HG03025 (cell line): ENCODE data around the gene ATP10B.
"Not testable (repeated sequence)": the region's sequence is repeated elsewhere in the genome, so short reads cannot be mapped to it uniquely, and the experiment has no call there.

Experiments
- ATAC-seq: cut with Tn5 transposase; IDR thresholded peaks from one replicate; pipeline ENCODE4 v1.9.1; 2021; ENCODE audit warnings: mild to moderate bottlenecking, moderate library complexity; ENCODE audit not compliant: unreplicated experiment, low FRiP score

Gene ATP10B

DNA sequence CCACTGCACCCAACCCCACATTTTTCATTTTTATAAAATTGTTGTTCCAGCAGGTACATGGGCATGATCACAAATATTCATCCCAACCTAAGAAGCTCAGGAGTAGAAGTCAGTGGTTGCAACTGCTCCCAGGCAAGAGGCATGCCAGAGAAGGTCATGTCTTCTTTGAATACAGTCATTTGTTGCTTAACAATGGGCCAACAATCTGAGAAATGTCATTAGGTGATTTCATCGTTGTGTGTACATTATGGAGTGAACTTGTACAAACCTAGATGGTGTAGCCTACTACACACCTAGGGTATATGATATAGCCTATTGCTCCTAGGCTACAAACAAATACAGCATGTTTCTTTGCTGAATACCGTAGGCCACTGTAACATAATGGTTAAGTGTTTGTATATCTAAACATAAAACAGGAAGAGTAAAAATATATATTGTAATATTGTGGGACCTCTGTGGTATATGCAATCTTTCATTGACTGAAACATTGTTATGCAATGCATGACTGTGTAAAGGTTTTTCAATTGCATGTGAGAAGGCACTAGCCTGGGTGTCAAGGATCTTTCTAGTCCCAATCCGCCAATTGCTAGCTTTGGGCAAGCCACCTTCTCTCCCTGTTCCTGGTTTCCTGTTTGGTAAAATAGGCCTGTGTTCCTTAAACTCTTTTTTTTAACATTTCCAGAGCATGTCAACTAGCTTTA is 27.6 kb downstream of the ATP10B start:
- no peak for ATAC-seq

DNA sequence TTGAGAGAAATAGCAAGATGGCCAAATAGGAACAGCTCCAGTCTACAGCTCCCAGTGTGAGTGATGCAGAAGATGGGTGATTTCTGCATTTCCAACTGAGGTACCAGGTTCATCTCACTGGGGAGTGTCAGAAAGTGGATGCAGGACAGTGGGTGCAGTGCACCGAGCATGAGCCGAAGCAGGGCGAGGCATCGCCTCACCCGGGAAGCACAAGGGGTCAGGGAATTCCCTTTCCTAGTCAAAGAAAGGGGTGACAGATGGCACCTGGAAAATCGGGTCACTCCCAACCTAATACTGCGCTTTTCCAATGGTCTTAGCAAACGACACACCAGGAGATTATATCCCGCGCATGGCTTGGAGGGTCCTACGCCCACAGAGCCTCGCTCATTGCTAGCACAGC is 39.0 kb downstream of the ATP10B start:
- ATAC-seq = not testable (repeated sequence)

DNA sequence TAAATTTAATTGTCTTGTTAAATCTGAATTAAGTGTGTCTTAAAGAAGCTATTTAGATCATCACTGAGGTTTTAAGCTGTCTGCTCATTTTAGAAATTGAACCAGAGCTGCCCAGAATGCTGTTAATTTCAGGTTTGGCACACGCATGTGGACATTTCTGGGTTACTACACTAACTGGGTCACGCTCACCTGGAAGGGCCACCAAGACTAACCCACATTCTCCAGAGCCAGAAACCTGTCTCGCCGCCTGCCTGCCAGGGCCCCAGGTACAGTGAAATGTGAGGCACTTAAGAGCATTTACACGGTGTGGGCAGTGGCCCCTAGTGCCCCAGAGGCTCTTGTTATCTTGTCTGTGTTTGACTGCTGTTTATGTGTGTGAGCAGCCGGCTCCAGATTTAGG is 46.6 kb downstream of the ATP10B start:
- ATAC-seq = no peak

- no peak for ATAC-seq
Measured at GRCh38 chr5:160802592-160802991, 49.4 kb downstream of the ATP10B start.

DNA sequence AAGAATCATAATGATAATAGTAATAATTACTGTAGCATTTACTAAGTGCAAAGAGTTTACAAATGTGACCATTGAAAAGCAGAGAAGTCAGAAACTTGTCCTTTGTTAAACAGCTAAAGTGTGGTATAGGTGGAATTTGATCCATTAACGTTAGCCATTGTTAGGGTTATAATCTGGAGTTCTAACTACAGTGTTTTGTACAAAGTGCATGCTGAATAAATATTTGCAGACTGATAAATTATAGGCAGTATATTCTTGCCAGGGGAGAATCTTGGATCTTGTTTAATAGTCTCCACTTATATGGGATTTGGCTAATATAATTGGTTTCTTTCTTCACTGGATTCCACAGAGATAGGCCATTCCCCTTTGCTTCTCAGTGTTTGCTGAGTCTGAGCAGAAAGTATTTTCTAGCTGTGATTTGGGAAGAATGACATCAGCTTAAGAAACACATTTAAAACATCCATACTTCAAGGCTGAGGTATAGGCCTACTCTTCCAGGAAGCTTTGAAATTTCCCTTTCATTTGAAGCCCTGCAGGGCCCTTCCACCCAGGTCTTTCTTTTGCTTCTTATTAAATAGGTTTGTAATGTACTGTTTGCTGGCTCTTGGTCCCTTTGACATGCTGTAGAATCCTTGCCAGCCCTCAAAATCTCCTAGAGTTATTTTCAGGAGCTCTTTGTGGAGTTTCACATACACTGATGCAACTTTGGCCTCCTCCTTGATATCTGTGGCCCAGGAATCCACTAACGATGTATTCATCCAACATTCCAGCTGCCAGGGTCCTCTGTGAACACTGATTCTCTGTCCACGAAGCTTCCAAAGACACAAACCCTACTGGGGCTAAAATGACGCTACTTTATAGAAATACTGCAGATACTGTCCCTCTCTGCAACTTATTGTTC is 51.4 kb downstream of the ATP10B start:
- ATAC-seq = no peak

DNA sequence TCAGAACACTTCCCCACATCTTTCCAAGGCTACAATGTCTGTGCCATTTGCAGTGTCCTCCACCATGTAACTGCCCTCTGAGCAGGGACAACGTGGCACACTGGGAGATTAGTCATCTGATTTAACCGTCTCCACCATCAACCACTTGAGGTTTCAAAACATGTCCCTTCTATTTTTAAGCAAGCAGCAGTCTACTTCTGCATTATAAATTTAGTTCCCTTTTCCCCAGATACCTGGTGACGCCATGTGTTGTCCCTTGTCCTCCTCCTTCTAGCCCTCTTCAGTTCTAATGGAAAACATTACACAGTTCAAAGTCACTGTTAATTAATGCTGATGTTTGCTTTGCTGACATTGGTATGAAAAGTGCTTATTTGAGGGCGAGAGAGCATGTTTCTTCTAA is 52.8 kb downstream of the ATP10B start:
- peak; percentile 51 for ATAC-seq

DNA sequence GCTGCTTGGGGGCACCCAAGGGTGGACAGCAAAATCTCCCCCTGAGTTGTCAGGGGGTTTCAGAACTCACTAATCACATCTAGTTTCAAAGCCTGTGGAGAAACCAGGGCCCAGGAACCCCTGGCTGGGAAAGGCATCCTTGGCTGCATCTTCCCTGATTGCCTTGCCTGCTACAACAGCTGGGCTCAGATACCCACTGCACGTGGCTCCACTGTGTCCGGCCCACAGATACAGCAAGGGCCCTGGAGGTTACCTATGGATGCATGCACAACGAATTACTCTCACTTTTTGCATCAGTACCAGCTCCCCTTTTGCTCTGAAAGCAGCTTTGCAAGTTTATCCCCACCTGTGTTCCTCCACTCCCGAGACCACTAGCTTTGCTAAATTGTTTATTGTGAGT is 55.0 kb downstream of the ATP10B start:
- ATAC-seq = no peak

GRCh38 chr5:160793530-160793899 is 58.5 kb downstream of the ATP10B start:
- no peak for ATAC-seq

DNA sequence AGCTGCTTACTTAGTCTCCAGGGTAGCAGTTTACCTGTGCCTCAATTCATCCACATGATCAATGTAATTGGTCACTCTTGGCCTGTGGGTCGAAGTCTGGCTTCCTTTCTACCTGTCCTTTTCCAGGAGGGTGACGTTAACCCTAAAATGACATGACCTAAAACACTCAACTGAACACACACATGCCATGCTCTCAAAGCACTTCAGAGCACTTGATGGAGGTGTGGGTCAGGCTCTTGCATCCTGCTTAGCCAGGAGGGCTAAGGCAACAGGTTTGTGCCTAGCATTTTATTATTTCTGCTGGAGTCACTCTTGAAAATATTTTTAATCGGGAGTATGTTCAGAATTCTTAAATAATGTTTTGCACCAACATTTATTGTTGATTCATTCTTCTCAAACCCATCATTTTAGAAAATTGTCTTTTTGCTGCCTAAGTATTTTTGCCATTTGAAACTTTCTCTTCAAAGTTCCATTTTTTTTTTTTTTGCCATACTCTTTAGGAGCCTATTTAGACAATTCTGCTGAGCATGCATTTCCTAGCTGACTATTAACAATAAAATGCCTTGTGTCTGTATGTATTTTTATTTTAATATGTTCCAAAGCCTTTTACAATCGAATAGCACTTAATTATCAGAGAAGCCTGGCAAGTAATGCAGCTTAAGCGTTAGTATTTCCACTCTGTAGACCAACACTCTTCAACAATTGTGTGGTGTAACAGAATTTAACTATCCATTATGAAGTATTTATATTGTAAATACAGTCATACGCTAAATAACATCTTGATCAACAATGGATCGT is 59.1 kb downstream of the ATP10B start:
- no peak for ATAC-seq

DNA sequence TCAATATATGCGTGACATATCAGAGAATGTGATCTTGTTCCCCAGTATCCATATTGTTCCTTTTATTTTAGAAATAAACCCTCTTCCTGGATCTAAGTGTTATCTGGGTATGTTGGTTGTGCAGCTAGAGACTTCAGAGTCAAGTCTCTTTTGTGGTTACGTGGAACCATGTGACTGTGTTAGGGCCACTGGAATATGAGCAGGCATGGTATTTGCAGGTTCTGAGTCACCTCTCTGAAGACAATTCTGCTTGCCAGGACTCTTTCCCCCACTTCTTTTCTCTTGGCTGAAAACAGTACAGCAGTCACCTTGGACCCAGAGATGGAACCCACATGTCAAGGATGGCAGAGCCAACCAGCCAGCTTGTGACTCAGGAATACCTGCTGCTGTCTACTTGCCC is 59.7 kb downstream of the ATP10B start:
- ATAC-seq = no peak

GRCh38 chr5:160789219-160789859 is 62.7 kb downstream of the ATP10B start:
- ATAC-seq = no peak

DNA sequence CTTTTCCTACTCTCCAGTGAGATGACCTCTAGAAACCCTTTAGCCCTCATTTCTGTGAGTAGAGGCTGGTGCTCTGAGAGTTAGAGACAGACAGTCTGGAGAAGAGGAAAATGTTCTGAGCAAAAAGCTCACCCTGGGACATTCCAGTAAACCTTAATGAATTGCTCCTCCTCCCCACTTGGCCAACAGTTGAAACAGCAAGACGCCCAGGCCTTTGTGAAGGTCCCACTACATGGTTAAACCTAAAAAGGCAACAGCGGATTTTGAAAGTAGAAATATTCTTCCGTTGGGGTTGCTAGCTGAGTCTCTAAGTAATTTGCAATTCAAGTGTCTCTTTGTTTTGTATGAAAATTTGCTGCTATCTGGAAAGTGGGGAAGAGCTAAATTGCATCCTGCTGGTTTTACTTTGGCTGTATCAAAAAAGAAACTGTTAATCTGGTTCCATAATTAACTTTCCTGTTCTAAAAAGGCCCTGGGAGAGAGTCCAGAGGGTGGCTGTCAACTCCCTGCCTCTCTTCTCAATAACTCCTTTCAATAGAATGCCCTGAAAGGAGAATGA is 63.8 kb downstream of the ATP10B start:
- ATAC-seq = no peak

GRCh38 chr5:160787240-160787639 is 64.8 kb downstream of the ATP10B start:
- no peak for ATAC-seq

- no peak for ATAC-seq
Measured at GRCh38 chr5:160774666-160775315, 77.2 kb downstream of the ATP10B start.

DNA sequence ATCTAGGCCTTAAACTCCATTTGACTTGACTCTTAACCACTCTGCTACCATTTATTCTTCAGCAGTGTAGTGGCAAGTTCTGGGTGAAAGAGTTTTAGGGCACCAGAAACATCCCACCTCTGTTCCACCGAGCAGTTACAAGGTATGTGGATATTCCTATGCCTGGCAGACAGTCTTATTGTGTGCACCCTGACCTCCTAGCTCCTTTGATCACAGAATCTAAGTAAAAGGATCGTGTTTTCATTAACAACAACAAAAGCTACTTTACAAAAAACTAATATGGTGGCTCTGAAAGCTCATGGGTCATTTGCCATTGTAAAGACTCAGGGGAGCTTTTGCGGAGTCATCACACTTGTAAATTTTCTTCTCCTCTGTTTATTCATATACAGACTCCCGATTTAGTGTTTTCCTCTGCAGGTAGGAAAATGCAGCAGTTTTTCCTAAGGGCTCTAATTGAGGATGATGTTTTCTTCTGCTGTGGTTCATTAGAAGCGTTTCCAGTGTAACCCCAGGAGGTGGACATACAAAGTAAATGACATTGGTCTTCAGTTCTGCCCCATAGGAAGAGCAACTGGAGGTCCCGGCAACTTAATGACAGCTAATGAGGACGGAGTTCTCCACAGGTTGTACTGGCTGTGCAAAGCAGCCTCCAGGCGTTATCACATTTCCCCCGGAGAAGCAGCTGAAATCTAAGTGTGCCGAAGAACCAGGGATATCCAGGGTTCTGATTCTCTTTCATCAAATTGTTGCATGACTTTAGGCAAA is 78.2 kb downstream of the ATP10B start:
- ATAC-seq = no peak

DNA sequence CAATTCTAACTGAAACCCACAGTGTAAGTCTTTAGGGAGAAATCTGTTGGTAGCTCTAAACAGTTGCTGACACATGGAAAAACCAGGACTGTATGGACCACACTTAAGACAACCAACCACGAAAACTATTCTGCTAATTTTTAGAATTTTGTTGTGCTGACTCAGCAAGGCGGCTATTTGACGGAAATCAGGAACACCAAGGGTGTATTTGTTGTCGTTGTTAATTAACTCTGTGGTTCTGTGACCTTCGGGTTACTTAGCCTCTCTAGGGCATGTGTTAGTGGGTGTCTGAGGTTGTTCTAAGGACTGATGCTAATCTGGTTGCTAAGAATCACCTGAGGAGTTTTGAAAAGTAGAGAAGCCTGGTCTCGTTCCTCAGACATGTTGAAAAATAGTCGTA is 79.2 kb downstream of the ATP10B start:
- ATAC-seq = no peak

DNA sequence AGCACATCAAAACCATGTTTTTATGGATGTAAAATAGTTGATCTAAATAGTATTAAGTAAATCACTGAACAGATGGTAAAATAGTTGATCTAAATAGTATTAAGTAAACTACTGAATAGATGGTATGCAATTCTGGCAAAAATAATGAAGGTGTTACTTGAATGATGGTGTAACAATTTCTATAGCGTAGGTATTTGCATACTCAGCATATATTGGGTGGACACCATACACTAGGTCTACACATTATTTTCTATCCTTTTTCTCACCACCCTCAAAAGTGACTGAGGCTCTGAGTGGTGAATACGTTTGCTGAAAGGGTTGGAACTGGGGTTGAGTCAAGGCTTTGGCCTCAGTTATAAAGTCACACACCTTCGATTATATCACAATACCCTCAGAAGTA is 81.3 kb downstream of the ATP10B start:
- no peak for ATAC-seq

DNA sequence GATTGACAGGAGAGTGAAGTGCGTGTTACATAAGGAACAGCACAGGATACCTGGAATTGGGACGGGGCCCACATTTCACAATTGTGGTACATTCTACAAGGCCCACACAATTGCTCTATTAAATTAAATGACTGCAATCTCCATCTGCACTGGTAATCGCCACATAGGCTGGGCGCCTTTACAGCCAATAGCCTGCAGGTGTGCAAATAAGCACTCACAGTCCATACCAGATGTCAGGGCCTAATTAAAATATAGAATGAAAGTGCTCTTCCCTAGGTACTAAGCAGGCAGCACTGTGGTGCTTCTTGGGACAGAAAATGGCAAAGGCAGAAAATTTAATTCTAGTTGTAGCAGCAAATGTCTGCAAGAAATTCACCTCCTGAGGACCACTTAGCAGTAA is 82.7 kb downstream of the ATP10B start:
- no peak for ATAC-seq

- ATAC-seq = no peak
Measured at GRCh38 chr5:160767062-160767461, 84.9 kb downstream of the ATP10B start.
